HUES6 (cell line): ENCODE measurements around the gene RIMS1.

ENCODE experiments used
- H3K27ac ChIP-seq: 2 replicates; pipeline ENCODE4 v1.7.0; 2013; ENCODE audit warnings: low read depth, mild to moderate bottlenecking, low read length, inconsistent platforms
- H3K27me3 ChIP-seq: 2 replicates; pipeline ENCODE4 v1.6.1; 2013; ENCODE audit warnings: low read length; ENCODE audit not compliant: control insufficient read depth, insufficient read depth
- H3K36me3 ChIP-seq: 2 replicates; pipeline ENCODE4 v1.6.1; 2013; ENCODE audit warnings: low read length; ENCODE audit not compliant: control insufficient read depth, insufficient read depth
- H3K4me1 ChIP-seq: 2 replicates; pipeline ENCODE4 v1.6.1; 2013; ENCODE audit warnings: low read length; ENCODE audit not compliant: control insufficient read depth, insufficient read depth
- H3K4me3 ChIP-seq: 2 replicates; pipeline ENCODE4 v1.5.1; 2013; ENCODE audit warnings: low read depth, low read length
- H3K9ac ChIP-seq: one replicate; pipeline ENCODE4 v1.6.1; 2013; ENCODE audit warnings: mild to moderate bottlenecking, low read length
- H3K9me3 ChIP-seq: 2 replicates; pipeline ENCODE4 v1.6.1; 2013; ENCODE audit warnings: low read depth, low read length; ENCODE audit not compliant: control insufficient read depth, insufficient read depth

The RIMS1 gene

DNA sequence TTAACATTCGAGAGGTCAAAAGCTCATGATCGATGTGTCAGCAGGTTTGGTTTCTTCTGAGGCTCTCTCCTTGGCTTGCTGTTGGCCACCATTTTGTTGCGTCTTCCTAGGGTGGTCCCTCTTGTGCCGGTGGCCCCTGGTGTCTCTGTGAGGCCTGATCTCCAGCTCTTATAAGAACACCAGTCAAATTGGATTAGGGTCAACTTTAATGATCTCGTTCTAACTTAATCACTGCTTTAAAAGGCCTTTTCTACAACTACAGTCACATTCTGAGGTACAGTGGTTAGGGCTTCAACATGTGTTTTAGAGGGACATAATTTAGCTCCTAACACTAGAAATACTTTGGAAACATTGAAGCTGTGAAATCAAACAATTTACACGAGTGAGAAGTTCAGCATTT lies 494.7 kb downstream of the RIMS1 start:
- Histone ChIP-seq H3K9me3 (no peaks in the 10 kb centered on the region), H3K9ac (no peak overlapping the region), H3K36me3 (no peaks in the 10 kb centered on the region), H3K4me3 (no peak overlapping the region), H3K27me3 (no peaks in the 10 kb centered on the region), H3K27ac (no peak overlapping the region), H3K4me1 (peaks cover 8% of the 10 kb centered on the region; the same call in 1 of the 2 replicates)

DNA sequence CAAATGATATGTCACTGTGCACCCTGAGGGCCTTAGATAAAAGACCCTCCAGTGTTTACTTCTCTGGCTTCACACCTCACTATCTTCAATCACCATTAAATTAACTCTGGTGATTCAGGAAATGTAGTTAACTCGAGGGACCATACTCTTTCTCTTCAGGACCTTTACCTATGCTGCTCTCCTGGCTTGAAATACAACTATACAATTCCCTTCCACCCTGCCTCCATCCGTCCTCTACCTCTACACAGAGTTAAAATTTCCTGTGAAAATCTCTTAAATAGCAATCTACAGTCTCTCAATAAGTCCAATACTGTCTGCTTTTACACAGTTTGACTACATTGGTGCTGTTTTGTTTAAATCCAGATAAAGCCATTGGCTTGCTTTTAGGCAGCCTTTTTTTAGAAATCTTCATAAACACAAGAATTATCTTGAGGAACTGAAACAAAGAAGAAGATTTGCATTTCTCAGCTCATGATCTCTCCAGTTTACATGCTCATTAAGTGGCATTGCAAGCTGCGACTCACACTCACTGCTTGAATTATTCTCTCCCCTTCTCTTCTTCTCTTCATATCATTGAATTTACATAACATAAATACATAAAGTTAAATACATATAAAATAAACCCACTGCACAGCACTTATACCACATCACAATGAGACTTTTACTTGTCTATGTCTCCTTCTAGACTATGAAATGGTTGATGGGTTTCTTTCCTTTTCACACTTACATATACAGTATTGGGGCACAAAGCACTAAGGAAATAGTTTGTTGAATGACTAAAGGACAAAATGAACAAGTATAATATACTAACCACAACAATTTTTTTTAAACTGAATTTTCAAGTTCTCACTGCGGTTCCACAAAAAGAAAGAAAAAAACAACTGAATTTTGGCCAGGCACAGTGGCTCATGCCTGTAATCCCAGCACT lies 496.5 kb downstream of the RIMS1 start:
- Histone ChIP-seq H3K27me3 (no peaks in the 10 kb centered on the region), H3K4me3 (no peak overlapping the region), H3K4me1 (peaks cover 8% of the 10 kb centered on the region; the same call in 1 of the 2 replicates), H3K9ac (no peak overlapping the region), H3K9me3 (no peaks in the 10 kb centered on the region), H3K36me3 (no peaks in the 10 kb centered on the region), H3K27ac (no peak overlapping the region)

DNA sequence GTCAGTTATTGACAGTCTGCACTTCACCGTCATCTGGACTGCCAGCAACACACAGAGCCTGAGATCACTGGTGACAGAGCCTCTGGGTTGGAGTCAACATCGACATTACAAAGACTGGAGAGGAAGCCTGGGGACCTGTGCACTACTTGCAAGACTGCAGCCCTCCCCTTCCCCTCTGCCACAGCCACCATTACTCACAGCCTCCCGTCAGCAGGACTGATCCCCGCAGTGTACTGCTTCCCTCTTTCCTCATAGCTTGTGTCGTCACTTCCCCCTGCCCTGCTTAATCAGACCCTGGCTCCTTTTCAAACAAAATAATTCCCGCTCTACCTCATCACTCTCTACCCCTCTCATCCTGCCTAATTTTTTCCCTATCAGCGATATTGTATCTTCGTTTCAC lies 500.0 kb downstream of the RIMS1 start:
- Histone ChIP-seq H3K4me1 (peaks cover 8% of the 10 kb centered on the region; the same call in 1 of the 2 replicates), H3K4me3 (no peak overlapping the region), H3K9me3 (no peaks in the 10 kb centered on the region), H3K9ac (no peak overlapping the region), H3K27me3 (no peaks in the 10 kb centered on the region), H3K27ac (no peak overlapping the region), H3K36me3 (no peaks in the 10 kb centered on the region)

DNA sequence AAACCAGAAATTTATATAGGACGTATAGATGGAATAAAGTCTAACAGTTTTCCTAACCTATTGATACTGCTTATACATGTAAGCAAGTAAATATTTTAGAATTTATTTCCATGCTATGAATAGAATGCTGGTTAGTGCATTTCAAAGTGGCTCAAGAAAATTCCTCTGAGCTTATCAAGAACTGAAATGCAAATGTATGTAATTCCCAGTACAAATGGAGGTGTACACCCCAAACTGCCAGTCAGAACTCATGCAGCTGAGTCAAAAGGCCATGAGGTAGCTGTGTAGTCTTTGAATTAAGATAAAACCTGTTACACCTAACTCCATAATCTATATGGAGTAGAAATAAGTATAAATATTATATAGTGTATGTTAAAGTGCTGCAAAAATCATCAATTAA lies 503.3 kb downstream of the RIMS1 start:
- H3K27me3 ChIP-seq: no peaks in the 10 kb centered on the region
- no peak overlapping the region for H3K4me3 ChIP-seq
- no peak overlapping the region for H3K27ac ChIP-seq
- no peaks in the 10 kb centered on the region for H3K36me3 ChIP-seq
- H3K9me3 ChIP-seq: no peaks in the 10 kb centered on the region
- H3K4me1 ChIP-seq: no peaks in the 10 kb centered on the region
- no peak overlapping the region for H3K9ac ChIP-seq

DNA sequence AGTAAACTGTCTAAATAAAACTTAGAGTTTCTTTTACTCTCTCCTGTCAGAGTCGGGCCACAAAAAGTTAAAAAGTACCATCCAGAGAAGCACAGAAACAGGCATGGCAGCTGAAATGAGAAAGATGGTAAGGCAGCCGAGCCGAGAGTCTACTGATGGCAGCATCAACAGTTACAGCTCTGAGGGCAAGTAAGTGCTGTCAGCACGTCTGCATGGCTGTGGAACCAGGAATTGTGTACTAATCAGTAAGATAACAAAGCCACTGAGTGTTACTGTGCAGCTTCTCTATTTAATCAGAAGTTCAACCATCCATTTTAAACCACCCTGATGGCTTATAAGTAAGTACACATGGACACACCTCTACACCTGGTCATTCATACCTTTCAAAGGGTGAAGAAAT lies 504.2 kb downstream of the RIMS1 start:
- H3K4me1 ChIP-seq: no peaks in the 10 kb centered on the region
- no peak overlapping the region for H3K27ac ChIP-seq
- H3K36me3 ChIP-seq: no peaks in the 10 kb centered on the region
- no peak overlapping the region for H3K9ac ChIP-seq
- no peaks in the 10 kb centered on the region for H3K27me3 ChIP-seq
- H3K4me3 ChIP-seq: no peak overlapping the region
- H3K9me3 ChIP-seq: no peaks in the 10 kb centered on the region

DNA sequence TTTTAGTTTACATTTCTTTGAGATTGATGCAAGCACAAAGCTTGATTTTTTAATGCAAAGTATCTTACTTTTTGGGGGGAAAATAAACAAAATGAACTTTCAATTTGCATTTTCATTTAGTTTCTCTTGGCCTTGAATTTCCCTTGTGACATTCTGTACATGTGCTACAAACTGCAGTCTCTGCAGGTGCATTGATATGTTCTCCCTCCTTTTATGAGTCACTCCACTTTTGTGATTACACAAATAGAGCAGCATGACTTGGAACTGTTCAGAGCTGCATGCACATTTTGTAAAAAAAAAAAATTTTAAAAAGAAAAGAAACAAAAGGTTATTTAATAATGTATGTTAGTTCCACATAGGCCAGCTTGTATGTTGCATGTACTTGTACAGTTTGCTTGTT lies 515.5 kb downstream of the RIMS1 start:
- Histone ChIP-seq H3K27ac (no peak overlapping the region), H3K9ac (no peak overlapping the region), H3K4me3 (no peak overlapping the region), H3K4me1 (no peaks in the 10 kb centered on the region), H3K9me3 (no peaks in the 10 kb centered on the region), H3K36me3 (no peaks in the 10 kb centered on the region), H3K27me3 (no peaks in the 10 kb centered on the region)

DNA sequence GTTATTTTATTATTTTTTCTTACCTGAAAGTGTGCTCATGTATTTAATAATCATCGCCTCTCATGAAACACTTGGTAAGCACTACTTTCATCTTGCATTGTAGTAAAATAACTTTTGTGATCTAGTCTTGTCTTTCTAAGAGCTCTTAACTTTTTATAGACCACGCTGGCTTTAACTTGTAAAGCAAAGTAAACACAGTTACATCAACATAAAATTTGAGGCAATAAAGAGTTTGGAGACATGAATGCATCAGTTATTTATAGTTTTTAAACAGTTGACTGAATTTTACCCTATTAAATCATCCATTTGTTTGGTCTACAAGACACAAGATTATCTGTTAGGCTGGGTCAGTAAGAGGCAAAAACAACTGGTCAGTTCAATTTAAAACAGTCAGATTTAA lies 517.1 kb downstream of the RIMS1 start:
- Histone ChIP-seq H3K4me1 (no peaks in the 10 kb centered on the region), H3K9ac (no peak overlapping the region), H3K27me3 (no peaks in the 10 kb centered on the region), H3K9me3 (no peaks in the 10 kb centered on the region), H3K4me3 (no peak overlapping the region), H3K36me3 (no peaks in the 10 kb centered on the region), H3K27ac (no peak overlapping the region)

DNA sequence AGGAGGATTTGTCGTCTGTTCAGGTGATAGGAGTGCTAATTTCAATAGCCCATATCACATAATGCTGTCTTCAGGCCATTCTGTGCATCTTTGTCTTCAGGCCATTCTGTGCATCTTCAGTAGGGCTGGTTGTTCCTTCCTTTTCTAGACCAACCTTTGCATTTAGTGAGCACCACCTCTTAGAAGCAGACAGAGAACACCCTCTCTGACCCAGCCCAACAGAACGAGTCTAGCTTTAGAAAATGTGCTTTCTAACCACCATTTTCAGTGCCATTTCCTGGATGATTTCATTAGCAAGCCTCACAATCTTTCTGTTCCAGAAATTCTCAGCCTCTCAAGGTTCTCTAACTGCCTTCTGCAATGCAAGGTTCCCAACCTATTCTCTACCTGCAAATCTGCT lies 520.2 kb downstream of the RIMS1 start:
- no peaks in the 10 kb centered on the region for H3K27me3 ChIP-seq
- H3K4me3 ChIP-seq: no peak overlapping the region

DNA sequence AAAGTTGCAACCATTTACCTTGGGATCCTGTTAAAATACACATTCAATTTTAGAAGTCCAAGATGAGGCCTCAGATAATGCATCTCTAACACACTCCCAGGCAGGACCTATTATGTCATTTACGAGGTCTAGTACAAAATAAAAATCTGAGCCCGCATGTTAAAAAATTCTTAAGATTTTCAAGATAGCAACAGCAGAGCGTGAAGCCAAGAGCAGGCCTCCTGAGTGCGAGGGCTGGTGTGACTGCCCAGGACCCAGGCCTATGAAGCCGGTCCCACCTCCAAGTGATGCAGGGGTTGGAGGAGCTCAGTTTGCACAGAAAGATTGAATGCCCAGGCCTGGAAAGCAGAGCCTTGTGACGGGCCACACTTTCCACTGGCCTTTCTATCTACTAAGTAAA lies 524.4 kb downstream of the RIMS1 start:
- no peak overlapping the region for H3K4me3 ChIP-seq
- H3K9ac ChIP-seq: no peak overlapping the region
- 0 out of 2 replicates have a peak, but pooled peaks cover 3% of the 10 kb centered on the region for H3K4me1 ChIP-seq
- no peaks in the 10 kb centered on the region for H3K9me3 ChIP-seq
- no peaks in the 10 kb centered on the region for H3K27me3 ChIP-seq
- H3K36me3 ChIP-seq: no peaks in the 10 kb centered on the region
- no peak overlapping the region for H3K27ac ChIP-seq

More for the DNA sequence above, 520.2 kb downstream of the RIMS1 start:
- no peaks in the 10 kb centered on the region for H3K36me3 ChIP-seq
- no peaks in the 10 kb centered on the region for H3K9me3 ChIP-seq
- H3K27ac ChIP-seq: no peak overlapping the region
- no peak overlapping the region for H3K9ac ChIP-seq
- H3K4me1 ChIP-seq: no peaks in the 10 kb centered on the region

DNA sequence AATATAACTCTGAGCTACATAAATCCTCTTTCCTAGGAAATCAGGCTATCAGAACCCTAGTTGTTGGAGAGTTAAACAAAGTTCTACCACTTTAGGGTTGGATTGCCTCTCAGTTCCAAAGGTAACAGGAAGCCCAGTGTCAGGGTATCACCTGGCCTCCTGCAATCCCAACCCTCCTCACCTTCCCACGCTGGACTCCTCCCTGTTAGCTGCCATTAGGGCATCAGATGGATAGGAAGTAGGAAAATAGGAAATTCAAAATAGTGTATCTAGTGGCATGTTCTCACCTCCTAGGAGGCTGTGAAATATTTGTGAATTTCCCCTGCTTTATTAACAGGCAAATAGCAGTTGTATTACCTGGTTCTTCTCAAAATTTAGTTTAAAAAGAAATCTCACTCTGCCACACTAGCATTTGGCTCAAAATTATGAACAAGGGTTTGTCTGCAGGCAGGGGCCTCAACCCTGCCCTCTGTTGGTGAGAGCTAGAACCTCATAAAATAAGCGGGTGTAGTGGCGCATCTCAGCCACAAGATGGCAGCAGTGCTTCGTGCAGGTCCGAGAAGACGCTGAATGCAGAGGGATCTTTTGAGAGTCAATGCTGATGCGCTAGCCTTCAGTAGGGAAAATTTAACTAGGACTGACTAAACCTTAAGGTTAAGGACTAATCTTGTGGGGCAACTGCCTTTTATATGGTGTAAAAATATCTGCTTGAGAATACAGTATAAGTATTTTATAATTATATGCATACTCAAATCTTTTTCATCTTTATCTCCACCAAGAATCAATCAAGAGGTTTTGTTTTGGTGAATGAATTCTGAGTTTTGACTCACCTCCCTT lies 525.7 kb downstream of the RIMS1 start:
- H3K9me3 ChIP-seq: no peaks in the 10 kb centered on the region
- 0 out of 2 replicates have a peak, but pooled peaks cover 3% of the 10 kb centered on the region for H3K4me1 ChIP-seq
- no peaks in the 10 kb centered on the region for H3K27me3 ChIP-seq
- no peaks in the 10 kb centered on the region for H3K36me3 ChIP-seq
- no peak overlapping the region for H3K4me3 ChIP-seq
- H3K27ac ChIP-seq: no peak overlapping the region
- no peak overlapping the region for H3K9ac ChIP-seq

DNA sequence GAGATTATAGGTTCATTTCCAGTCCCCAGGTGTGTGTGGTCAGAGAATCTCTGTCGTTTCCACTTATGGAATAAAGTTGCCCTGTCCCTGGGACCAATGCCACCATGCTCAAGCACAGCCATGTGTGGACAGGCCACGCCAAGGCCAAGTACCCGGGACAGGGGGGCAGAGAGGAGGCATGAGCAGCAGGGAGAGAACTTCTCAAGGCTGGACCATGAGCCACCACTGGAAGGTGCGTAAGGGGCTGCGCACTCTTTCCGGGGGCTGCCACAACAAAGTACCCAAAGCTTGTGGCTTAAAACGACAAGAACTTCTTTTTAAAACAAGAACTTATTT lies 526.3 kb downstream of the RIMS1 start:
- H3K4me1 ChIP-seq: 0 out of 2 replicates have a peak, but pooled peaks cover 3% of the 10 kb centered on the region
- no peak overlapping the region for H3K9ac ChIP-seq
- no peaks in the 10 kb centered on the region for H3K9me3 ChIP-seq
- H3K27me3 ChIP-seq: no peaks in the 10 kb centered on the region
- H3K27ac ChIP-seq: no peak overlapping the region
- H3K4me3 ChIP-seq: no peak overlapping the region
- H3K36me3 ChIP-seq: no peaks in the 10 kb centered on the region
